Left lobe of liver (tissue), 2 donors: ENCODE results near the gene C3orf18. TPM values are rescaled to one million over a fixed set of nuclear protein-coding genes. Genes with fewer than 3 reads are reported as not detected.
A peak's percentile ranks its signal among the peaks of the same experiment; 100 is the strongest.

Source experiments
- ATAC-seq: fragments of 200-7000 bp; cut with Tn5 transposase; one replicate; pipeline ENCODE4 v1.9.1; 2020; ENCODE audit warnings: mild to moderate bottlenecking, moderate library complexity
- DNase-seq: peaks from one replicate; pipeline ENCODE4 v3.0.0-alpha.2; 2020; ENCODE audit warnings: low spot score
- total RNA-seq: library from RNA; stranded (reverse); gene quantifications from one replicate; pipeline ENCODE4 v1.2.1, GENCODE V29; 2021
- donor health status: DM: no; HTN: no; CAD: no; lungs with moderate emphysema.
- donor health status: DM: no; HTN: yes; CAD: no.

The C3orf18 gene
- total RNA-seq, 1 donor from 2014 or later: 3.0 TPM

DNA sequence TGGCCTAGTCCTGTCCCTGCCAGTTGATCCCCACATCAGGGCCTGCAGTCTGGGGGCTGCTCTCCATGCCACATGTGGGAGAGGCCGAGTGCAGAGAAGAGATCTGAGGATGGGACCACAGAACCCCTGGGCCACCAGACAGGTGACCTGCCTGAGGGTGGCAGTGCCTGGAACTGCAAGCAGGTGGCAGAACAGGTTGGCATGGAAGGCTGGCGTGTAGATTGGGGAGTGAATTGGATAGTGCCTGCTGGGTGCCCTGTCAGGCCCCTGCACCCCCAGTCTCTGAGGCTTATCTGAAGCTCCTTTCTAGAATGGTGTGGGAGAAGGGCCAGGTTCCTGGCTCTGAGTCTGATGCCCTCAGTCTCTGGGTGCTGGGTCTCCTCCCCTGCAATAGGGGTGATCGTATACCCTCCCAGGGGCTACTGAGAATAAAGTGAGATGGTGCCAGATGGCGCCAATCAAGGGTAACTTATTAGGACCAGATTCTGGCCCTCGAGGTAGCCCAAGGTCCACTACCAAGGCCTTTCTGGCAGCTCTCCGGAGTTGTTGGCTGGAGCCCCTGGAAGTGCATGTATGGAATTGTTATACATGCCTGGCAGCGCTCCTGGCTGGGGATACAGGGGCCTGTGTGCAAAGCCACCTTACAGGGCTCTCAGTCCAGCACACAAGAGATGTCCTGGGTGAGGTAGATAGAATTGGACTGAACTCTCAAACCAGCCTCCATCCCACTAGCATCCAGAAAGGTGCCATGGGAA is 15.7 kb downstream of the C3orf18 start:
- DNase-seq: no peak
- peak; percentile 51 for ATAC-seq

DNA sequence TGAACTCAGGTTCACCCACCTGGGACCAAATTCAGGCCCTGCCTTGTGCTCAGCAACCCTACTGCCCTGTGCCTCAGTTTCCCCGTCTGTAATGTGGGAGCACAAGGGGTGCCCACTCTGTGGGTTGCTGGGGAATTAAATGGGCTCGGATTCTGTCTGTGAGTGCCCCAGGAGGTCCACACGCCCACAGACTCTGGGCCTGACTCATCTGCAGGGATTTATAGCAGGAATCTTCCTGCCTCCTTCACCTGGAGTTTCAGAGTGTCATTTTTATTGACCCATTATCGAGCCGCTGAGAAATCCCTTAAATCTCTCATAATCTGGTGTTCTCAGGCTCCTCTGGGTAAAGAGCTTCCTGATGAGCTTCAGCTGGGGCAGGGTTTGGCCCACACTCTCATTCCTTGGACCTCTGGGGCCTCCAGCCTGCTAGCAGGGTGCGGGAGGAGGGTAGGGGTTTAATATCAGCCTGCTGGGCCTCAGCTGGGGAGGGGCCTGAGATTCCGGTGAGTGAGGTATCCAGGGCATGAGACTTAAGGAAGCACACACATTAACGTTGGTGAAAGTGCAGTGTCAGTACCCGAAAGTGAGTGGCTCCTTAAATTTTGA is 16.4 kb downstream of the C3orf18 start:
- DNase-seq: no peak
- no peak for ATAC-seq

DNA sequence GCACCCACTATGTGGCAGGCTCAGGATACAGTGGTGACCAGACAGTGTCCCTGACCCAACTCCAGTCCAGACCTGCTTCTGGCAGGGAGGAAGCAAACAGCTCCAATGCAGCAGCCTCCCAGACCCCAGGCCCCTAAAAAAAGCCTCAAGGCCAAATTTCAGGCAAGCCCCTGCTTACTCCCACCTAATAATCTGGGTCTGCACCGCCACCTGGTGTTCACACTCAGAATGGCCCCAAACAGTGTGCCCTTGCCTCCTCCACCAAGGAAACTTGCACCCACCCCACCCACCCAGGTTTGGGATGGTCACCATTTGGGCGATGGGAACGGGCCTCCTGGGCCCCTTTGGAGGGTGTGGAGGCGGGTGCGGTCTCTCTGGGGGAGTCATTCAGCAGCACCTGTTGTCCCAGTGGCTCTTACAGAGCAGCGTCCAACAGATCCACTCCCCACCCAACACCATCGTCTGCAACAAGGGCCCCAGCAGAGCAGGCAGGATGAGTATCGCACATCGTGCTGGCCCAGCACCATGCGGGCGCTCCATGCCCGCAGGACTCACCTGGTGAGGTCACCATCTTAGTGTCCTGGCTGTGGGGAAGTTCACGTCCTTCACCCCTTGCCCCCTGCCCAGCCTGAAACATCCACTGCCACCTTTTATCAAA is 17.3 kb downstream of the C3orf18 start:
- ATAC-seq (peak; percentile 73), DNase-seq (peak; percentile 52)

DNA sequence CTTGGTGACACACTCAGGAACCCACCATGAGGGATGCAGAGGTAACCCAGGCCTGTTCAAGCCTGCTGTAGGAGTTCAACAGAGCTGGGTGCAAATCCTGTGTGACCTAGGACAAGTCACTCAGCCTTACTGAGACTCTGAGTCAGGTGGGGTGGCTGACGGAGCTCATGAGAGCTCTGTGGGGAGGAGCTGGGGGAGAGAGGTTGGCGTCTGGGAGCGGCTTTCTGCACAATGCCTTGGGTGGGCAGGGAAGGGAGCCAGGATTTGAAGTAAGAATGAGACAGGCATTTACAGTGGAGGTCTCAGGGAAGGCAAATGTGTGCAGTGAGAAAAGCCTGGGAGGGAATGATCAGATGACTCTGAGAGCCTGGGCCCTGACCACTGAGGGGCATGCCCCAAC is 18.3 kb downstream of the C3orf18 start:
- no peak for ATAC-seq
- DNase-seq: no peak

DNA sequence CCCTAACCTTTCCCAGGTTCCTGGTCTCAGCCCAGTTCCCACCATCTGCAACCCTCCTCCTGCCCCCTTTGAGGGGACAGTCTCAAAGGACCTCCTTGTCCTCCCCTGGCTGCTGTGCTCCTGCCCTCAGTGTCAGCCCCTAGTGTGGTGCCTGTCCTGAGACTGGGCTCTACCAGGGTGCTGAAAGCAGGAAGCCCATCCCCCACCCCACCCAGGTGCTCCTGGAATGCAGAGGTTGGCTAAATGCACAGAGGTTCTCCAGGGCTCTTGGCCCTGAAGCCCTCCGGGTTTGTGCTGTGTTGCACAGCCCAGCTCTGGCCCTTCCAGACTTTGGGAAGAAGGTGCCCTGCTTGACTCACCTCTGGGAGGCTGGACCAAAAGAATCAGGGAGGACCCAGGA is 21.8 kb downstream of the C3orf18 start:
- DNase-seq: no peak
- no peak for ATAC-seq

DNA sequence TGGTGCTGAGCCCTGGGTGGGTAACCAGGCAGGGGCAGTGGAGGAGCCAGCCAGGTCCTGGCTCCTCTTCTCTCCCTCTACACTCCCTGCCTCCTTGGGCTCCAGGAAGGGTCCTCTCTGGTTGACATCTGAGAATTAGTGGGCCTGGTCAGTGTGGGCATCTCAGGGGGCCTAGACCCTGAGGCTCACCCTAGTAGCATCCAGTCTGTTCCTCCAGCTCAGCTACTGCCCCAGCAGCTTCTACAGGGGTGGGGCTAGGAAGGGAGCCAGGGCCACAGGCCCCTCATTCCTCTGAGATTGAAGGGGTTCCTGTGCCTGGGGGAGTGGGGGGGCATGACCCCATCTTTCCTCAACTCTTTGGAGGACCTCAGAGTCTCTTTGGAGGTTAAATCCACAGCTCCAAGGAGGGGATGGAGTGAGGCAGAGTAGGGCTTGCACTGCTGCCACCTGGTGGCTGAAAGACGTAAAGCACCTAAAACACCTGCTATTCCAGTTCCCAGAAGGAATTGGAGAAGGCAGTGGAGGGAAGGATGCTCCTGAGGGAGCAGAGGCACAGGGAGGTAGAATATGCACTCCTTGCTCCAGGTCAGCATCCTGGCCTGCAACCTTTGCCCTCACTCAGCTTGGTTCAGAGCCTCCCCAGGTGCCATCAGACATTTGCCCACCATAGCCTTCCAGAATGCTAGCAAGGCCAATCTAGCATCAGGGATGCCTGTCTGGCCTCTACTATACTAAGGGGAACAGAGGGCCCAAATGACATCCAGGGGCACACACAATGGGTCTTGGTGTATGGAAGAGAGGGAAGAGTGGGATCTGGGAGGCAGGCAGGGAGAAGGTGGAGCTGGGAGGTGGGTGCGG is 25.1 kb downstream of the C3orf18 start:
- DNase-seq: peak; percentile 64
- ATAC-seq: peak; percentile 93

DNA sequence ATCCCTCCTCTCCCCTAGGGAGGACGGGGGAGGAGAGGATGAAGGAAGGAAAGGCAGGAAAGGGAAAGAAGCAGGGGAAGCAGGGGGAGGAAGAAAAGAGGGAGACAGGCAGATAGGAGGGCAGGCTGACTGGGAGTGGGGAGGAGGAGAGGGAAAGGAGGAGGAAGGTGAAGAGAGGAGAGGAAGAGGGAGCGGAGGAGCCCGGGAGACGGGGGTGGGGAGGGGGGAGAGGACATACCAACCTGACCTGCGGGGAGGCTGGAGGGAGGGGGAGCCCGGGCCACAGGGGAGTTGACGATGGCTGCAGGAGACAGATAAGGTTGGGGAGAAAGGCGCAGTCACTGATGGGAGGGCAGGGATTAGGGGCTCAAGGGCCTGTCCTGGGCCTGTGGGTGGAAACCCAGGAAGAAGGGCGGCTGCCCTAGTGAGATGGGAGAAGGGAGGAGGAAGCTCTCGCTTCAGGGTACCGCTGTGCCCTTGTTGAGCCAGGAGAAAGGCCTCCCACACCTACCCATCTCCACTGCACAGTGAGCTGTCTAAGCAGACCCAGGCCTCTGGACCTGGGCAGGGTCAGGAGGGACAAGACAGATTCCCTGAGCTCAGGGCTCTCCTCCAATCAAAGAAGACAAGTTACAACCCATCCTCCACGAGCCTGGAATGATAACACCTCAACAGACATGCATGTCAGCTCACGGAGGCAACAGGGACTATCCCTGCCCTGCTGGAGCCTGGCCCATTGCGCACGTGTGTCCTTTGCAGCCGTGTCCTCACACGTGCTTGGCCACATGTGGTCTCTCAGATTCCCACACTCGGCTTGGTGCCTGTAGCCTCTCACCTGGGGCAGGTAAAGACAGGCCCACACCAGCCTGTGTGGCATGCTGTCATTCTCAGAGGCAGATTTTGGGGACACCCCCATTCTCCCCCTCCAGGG is 27.9 kb downstream of the C3orf18 start:
- no peak for DNase-seq
- ATAC-seq: no peak

DNA sequence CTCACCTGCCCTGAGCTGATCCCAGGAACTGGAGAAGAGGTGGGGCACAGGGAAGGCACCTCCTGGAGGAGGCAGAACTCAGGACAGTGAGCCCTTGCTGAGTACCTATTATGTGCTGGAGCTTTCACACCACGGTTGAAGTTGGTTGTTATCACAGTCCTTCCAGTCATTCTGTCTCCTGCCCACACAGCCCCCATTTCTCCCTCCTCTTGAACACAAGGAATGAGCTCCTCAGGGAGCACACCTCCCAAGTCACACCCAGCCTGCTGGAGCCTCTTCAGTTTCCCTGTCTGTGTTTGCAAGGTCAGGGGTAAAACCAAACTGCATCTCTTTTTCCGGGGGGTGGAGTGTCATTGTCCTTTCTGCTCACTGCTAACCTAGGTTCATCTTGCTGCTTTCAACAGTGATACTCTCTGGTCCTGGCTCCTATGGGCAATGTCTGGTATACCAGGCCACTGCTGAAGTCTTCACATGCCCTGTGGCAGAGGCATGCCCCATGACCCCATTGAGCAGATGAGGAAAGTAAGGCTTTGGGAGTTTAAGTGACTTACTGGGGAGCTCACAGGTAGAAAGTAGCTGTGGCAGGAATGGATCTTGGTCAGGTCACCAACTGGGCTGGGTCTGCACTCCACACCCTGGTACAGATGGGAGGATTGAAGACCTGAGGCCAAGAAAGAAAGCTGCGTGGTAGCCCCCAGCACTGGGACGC is 30.0 kb downstream of the C3orf18 start:
- DNase-seq (no peak), ATAC-seq (no peak)

DNA sequence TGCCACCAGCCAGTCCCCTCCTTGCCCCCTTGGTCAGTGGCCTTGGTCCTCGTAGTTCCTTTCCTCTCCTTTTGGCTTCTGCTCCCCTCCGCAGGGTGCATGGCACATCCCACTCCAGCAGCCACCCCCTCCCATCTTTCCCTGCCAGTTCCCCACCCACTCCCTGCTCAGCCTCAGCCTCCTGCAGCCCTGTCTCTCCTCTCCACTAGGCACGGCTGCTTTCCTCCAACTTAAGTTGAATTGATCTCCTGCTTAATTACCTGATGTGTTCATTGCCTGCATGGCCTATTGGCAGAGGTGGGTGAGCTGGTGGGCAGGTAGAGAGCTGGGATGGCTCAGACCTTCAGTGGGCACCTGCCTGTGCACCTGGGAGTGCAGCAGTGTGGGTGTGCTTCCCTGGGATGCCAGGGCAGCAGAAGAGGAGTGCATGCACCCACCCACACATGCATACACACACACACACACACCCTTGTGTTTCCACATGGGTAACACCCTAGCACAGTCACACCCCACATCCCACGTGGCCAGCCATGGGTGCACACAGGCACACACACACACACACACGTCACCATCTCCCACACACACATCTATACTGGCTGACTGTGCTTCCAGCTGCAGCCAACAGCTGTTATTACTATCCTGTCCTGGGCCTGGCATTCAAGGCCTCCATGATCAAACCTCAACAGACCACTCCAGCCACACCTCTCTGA is 30.9 kb downstream of the C3orf18 start:
- DNase-seq (no peak), ATAC-seq (no peak)

DNA sequence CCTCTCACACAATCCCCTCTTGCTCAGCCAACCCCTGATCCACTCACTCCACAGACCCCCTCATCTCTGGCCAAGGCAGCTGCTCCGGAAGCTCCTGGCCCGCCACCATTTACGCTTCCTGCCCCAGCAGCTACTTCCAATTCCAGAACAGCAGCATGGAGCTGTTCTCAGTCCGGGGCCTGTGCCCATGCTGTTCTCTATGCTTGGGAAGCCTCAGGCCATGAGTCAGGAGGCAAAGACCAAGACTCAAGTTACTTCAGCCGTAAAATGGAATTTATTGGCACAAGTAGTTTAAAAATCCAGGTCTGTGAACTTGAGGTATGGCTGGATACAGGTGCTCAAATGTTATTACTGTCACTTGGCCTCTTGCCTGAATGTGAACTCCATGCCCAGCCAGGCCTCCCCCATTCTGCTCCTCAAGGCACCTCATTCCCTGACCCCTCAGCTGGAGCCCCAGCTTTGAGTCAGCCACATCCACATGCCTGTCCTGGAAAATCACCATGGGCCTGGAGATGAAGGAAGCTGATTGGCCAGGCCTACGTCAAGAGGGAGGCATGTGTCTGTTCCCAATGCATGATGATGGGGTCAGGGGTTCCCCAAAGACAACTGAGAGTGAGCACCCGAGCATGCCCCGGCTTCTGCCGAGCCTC is 32.7 kb downstream of the C3orf18 start:
- DNase-seq (no peak), ATAC-seq (no peak)

DNA sequence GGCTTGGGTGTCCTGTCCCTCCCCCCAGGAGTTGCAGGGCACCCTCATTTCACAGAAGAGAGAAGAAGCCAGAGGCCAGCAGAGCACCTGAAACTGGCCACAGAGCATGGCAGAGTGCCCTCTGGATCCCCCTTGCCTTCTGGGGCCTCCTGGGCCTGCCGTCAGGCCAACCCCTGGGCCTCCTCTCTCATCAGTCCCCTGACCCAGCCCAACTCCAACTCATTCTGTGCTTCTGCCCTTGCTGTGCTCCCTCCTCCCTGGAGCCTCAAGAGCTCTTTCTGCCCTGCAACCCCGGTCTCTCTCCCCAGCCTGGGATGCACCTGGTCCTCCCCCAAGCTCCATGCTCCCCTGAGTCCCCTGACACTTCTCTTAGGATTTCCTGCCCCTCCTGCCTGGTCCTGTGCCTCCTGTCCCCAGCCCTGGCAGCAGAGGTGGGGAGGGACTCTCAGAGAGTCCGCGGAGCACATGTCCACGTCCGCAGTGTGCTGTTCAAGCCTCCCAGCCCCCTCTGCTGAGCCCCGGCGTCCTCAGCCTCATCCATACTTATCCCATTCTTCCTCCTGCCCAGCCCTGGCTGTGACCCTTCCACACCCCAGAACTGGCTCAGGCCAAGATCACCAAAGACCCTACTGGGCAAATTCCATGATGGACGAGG is 33.6 kb downstream of the C3orf18 start:
- DNase-seq (no peak), ATAC-seq (no peak)

DNA sequence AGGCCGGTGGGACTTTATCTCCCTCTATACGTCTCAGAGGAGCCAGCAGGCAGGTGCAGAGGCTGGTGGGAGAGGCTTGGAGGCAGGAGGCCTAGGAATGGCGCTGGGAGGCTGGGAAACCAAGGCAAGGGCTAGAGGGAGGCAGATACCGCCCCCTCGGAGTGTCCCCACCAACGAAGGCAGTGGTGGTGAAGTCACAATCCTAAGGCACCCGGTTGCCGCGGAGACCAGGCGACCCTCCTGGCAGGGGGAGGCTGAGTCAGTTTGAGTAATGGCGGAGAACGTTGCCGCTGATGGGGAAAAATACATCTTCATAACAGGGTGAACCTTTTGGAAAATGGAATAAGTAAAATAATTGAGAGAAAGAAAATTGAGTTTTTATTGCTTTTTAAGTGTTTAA is 34.2 kb downstream of the C3orf18 start:
- DNase-seq (no peak), ATAC-seq (no peak)

DNA sequence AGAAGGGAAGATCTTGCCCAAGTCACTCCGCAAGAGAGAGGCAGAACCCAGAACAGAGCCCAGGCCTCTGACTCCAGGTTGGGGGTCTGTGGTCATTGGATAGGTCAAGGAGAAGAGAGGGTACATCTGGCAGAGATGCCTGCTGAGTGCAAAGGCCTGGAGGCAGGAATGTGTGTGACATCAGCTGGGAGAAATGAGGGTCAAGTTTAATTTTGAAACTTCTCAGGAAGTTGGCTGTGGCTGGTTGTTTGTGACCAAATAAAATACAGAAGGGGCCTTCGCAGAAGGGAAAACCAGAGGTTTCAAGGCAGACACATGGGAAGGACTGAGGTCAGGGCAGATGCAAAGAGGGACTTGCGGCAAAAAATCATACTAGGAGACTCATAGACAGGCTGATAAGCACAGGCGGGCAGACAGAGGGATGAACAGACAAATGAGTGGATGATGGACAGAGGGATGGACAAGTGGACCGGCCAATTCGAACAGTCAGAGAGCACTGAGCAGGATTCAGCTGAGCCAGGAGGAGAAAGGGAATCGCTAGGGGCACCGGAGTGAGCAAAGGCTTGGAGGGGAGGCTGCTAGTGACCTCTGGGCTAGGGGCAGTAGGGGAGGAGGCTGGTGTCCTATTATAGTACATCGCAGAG is 35.4 kb downstream of the C3orf18 start:
- no peak for ATAC-seq
- no peak for DNase-seq

DNA sequence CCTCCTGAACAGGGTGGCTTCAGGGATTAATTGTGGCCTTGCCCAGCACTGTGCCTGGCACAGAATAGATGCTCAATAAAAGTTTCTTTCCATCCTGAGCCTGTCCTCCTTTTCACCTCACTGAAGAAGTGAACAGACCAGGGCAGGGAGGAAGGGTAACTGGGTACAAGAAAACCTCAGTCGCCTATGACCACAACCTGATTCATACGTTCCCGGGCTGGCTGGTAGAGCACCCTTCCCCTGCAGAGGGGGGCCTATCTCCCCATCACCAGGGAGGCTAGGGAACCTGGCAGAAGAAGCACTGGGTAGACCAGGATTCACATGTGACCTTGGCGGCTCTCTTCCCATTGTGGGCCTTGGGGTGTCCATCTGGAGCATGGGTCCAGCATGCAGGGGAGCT is 36.3 kb downstream of the C3orf18 start:
- no peak for DNase-seq
- ATAC-seq: no peak

DNA sequence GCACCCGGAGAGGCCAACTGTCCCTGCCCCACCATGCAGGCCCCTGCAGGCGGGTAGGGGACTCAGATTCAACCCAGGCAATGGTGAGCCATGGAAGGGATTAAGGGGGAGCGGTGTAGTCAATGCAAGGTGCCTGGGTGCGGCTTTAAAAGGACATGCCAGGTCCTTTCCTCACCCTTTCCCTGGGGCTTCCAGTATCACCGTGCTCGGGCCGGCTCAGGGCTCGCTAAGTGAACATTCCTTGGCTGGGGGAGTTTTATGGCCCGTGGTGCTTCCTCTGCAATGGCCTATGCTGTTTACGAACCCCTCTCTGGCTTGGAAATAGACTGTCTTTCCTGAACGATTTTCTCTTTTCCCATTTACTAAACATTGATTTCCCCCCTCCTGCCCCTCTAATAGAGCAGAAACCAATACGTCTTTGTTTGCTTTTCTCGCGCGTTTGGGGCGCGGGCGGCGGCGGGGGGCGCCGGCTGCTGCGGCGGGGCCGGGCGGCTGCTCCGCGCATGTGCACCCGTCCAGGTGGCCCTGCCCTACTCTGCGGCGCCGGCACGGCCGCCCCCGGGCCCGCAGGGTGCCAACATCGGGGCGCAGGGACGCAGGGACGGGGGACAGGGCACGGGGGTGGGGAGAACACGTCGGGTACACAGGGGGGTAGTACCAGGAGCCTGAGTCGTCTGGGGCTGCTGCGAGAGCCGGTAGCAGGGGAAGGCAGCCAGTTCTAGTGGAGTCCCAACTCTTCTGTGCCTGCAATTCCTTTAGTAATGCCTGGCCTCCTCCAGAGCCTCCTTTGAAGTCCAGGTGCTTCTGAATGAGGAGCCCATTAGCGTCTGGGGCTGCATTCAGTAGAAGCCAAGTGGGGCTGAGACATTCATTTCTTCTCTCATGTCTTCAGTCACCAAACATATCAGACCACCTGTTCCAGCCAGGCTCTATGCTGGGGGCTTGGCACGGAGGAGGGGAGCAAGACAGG is 37.3 kb downstream of the C3orf18 start:
- no peak for DNase-seq
- ATAC-seq: no peak

DNA sequence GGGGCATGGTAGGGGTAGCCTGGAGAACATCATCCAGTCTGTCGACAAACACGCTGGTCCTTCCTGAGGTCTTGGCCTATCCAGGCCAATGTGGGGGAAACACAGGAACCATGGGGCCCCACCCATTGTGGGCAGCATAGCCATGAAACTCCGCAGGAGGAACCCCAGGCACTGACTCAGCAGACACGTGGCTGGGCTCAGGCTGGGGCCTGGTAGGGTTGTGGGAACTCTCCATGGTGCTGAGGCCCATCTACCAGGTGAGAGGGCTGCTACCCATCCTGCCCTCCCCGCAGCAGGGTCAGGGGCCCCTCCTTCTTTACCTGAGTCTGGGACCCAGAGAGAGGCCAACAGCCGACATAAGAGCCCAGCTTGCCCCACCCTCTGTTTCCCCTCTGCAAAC is 41.6 kb downstream of the C3orf18 start:
- DNase-seq: no peak
- peak; percentile 66 for ATAC-seq
